CD4-positive, CD25-positive, alpha-beta regulatory T cell (primary cell): ENCODE results near the gene PCSK9. TPM values are rescaled to one million over a fixed set of nuclear protein-coding genes. Genes with fewer than 3 reads are reported as not detected.

Experiments used
- ATAC-seq, 2 donors: fragments of 150-1000 bp; cut with Tn5 transposase; one replicate each; pipeline ENCODE4 v1.10.0; 2021; ENCODE audit warnings: low read depth in 2 of 2, moderate number of reproducible peaks in 2 of 2, moderate library complexity in 1 of 2
- DNase-seq, 3 donors: peaks; one replicate each; pipeline versions ENCODE4 v3.0.0 to v3.0.0-alpha.2; 2012 to 2022; ENCODE audit warnings: mixed read lengths in 1 of 3
- H3K27ac ChIP-seq: one replicate; pipeline ENCODE4 v1.7.0; 2013; ENCODE audit warnings: mild to moderate bottlenecking, low read length; ENCODE audit not compliant: insufficient read depth, poor library complexity, severe bottlenecking
- H3K27me3 ChIP-seq: one replicate; pipeline ENCODE4 v1.7.0; 2013; ENCODE audit warnings: low read length; ENCODE audit not compliant: control insufficient read depth, insufficient read depth
- H3K36me3 ChIP-seq: one replicate; pipeline ENCODE4 v1.7.0; 2013; ENCODE audit warnings: mild to moderate bottlenecking, low read length, moderate library complexity; ENCODE audit not compliant: control insufficient read depth, insufficient read depth
- H3K4me1 ChIP-seq: 2 replicates; pipeline ENCODE4 v1.7.0; 2013; ENCODE audit warnings: mild to moderate bottlenecking, low read length; ENCODE audit not compliant: insufficient read depth, control insufficient read depth, poor library complexity, severe bottlenecking
- H3K4me3 ChIP-seq: one replicate; pipeline ENCODE4 v1.7.0; 2013; ENCODE audit warnings: low read depth, mild to moderate bottlenecking, low read length, moderate library complexity
- H3K9me3 ChIP-seq, 2 experiments: 1 replicate in 1 of 2; 2 replicates in 1 of 2; pipeline ENCODE4 v1.7.0; 2013; ENCODE audit warnings: low read length in 2 of 2, mild to moderate bottlenecking in 1 of 2, moderate library complexity in 1 of 2; ENCODE audit not compliant: control insufficient read depth in 2 of 2
- H3K27ac Mint-ChIP-seq, 3 donors: one replicate each; pipeline ENCODE4 v1.8.0; 2020 to 2022; ENCODE audit warnings: mild to moderate bottlenecking in 3 of 3, mixed read lengths in 3 of 3, moderate library complexity in 2 of 3
- H3K27me3 Mint-ChIP-seq: one replicate; pipeline ENCODE4 v1.8.0; 2022; ENCODE audit warnings: mild to moderate bottlenecking, mixed read lengths
- H3K36me3 Mint-ChIP-seq: one replicate; pipeline ENCODE4 v1.8.0; 2020; ENCODE audit warnings: mixed read lengths
- H3K4me1 Mint-ChIP-seq, 4 donors: one replicate each; pipeline ENCODE4 v1.8.0; 2020 to 2022; ENCODE audit warnings: mixed read lengths in 4 of 4, mild to moderate bottlenecking in 1 of 4
- H3K4me3 Mint-ChIP-seq, 4 donors: one replicate each; pipeline ENCODE4 v1.8.0; 2020 to 2022; ENCODE audit warnings: mild to moderate bottlenecking in 4 of 4, mixed read lengths in 4 of 4, moderate library complexity in 3 of 4
- H3K9me3 Mint-ChIP-seq, 7 donors: one replicate each; pipeline ENCODE4 v1.8.0; 2020 to 2022; ENCODE audit warnings: mixed read lengths in 7 of 7, mild to moderate bottlenecking in 3 of 7, moderate library complexity in 2 of 7
- polyA plus RNA-seq, 4 donors: library from polyadenylated mRNA; unstranded; fragments of 300-500 nt; fragmentation: Illumina TruSeq; gene quantifications; one replicate each; pipeline ENCODE4 v1.2.3, GENCODE V29; 2021
- total RNA-seq: library from RNA; stranded (reverse); gene quantifications from one replicate; pipeline ENCODE4 v1.2.3, GENCODE V29; 2022

Gene PCSK9
- total and polyA plus RNA-seq, 5 donors from 2014 or later, result not detected

GRCh38 chr1:54995835-54996234 lies 43.5 kb upstream of the PCSK9 start:
- no peak overlapping the region for H3K27ac ChIP-seq
- no peaks in the 10 kb centered on the region for H3K9me3 ChIP-seq
- H3K27me3 ChIP-seq, result peaks cover 11% of the 10 kb centered on the region
- Mint-ChIP-seq H3K27ac (peak overlapping the region in 2 of 3 donors; percentile 39 to 85), H3K27me3 (peaks cover 46% of the 10 kb centered on the region), H3K36me3 (no peaks in the 10 kb centered on the region), H3K4me1 (peaks cover 0 to 27% (median 15%) of the 10 kb centered on the region in 4 donors), H3K4me3 (peak overlapping the region in 3 of 4 donors; percentile 29 to 63 (median 35)), H3K9me3 (peaks cover 0 to 5% (median 0%) of the 10 kb centered on the region in 7 donors)
- H3K36me3 ChIP-seq, result no peaks in the 10 kb centered on the region
- peaks cover 13% of the 10 kb centered on the region for H3K4me1 ChIP-seq
- H3K4me3 ChIP-seq, result no peak overlapping the region
- peak; percentile 58 to 70 for ATAC-seq
- DNase-seq, result peak in 2 of 3 donors; percentile 48 to 75

DNA sequence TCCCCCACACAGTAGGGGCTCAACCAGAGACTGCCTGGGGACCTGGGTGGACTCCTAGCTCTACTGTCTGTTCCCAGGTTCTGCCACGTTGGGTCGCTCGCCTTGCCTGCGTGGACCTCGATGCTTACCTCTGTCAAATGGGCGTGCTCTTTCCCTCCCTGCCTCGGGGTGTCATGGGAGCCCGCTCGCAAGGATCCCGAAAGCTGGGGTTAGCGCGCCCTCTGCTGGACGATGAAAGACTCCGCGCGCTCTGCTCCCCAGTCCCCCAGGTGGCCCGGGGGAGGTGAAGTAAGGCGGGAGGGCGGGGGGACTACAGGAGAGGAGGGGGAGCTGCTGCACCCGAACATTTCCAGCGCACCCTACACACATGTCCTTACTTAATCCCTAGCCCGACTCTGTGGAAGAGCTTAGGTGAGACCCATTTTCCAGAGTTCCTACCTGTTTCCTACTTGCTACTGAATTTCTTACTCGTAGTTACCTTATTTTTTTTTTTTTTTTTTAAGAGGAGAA lies 42.9 kb upstream of the PCSK9 start:
- H3K27me3 ChIP-seq, result peaks cover 11% of the 10 kb centered on the region
- H3K4me3 ChIP-seq, result no peak overlapping the region
- no peaks in the 10 kb centered on the region for H3K36me3 ChIP-seq
- peaks cover 46% of the 10 kb centered on the region for H3K27me3 Mint-ChIP-seq
- H3K4me1 Mint-ChIP-seq, result peaks cover 0 to 27% (median 15%) of the 10 kb centered on the region in 4 donors
- ATAC-seq, result peak; percentile 61
- H3K27ac ChIP-seq, result no peak overlapping the region
- peaks cover 0 to 5% (median 0%) of the 10 kb centered on the region in 7 donors for H3K9me3 Mint-ChIP-seq
- no peaks in the 10 kb centered on the region for H3K9me3 ChIP-seq
- H3K4me1 ChIP-seq, result peaks cover 13% of the 10 kb centered on the region
- DNase-seq, result peak; percentile 39 to 76 (median 63)
- H3K4me3 Mint-ChIP-seq, result peak overlapping the region in 3 of 4 donors; percentile 43 to 76 (median 63)
- H3K27ac Mint-ChIP-seq, result peak overlapping the region in 2 of 3 donors; percentile 46 to 79
- no peaks in the 10 kb centered on the region for H3K36me3 Mint-ChIP-seq

- Mint-ChIP-seq H3K27me3 (peaks cover 46% of the 10 kb centered on the region), H3K36me3 (no peaks in the 10 kb centered on the region), H3K4me3 (peak overlapping the region in 3 of 4 donors; percentile 43 to 76 (median 52)), H3K9me3 (peaks cover 0 to 5% (median 0%) of the 10 kb centered on the region in 7 donors), H3K4me1 (peaks cover 0 to 27% (median 15%) of the 10 kb centered on the region in 4 donors), H3K27ac (no peak overlapping the region)
- H3K4me3 ChIP-seq, result no peak overlapping the region
- no peaks in the 10 kb centered on the region for H3K36me3 ChIP-seq
- H3K4me1 ChIP-seq, result peaks cover 13% of the 10 kb centered on the region
- H3K27ac ChIP-seq, result no peak overlapping the region
- no peak for DNase-seq
- no peak for ATAC-seq
- peaks cover 11% of the 10 kb centered on the region for H3K27me3 ChIP-seq
- no peaks in the 10 kb centered on the region for H3K9me3 ChIP-seq
Observed at GRCh38 chr1:54996869-54997710, 42.3 kb upstream of the PCSK9 start.

- H3K27me3 Mint-ChIP-seq, result peaks cover 46% of the 10 kb centered on the region
- no peaks in the 10 kb centered on the region for H3K36me3 Mint-ChIP-seq
- H3K36me3 ChIP-seq, result no peaks in the 10 kb centered on the region
- peak overlapping the region in 2 of 4 donors; percentile 17 to 52 for H3K4me3 Mint-ChIP-seq
- no peak overlapping the region for H3K27ac Mint-ChIP-seq
- peaks cover 13% of the 10 kb centered on the region for H3K27me3 ChIP-seq
- H3K4me1 ChIP-seq, result peaks cover 13% of the 10 kb centered on the region
- H3K9me3 Mint-ChIP-seq, result peaks cover 0 to 5% (median 0%) of the 10 kb centered on the region in 7 donors
- ATAC-seq (no peak), DNase-seq (no peak)
- peaks cover 0 to 27% (median 15%) of the 10 kb centered on the region in 4 donors for H3K4me1 Mint-ChIP-seq
- no peak overlapping the region for H3K27ac ChIP-seq
- H3K4me3 ChIP-seq, result no peak overlapping the region
- H3K9me3 ChIP-seq, result no peaks in the 10 kb centered on the region
Observed at GRCh38 chr1:54997711-54997986, 41.7 kb upstream of the PCSK9 start.

DNA sequence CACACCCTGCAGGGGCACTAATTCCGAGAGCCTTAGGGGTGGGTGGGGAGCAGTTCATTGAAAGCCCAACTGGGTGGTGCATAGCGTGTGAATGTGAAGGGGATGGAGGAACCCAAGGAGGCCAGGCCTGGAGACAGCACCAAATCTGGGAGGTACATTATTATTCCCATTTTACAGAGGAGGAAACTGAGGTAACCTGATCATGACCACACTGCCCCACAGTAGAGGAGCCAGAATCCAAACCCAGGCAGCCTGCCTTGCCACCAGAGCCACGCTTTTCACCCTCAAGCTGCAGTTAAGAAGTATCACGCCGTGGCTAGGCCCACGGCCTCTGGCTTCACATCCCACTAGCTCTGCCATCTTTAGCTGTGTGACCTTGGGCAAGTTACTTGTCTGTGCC lies 41.2 kb upstream of the PCSK9 start:
- DNase-seq (no peak), ATAC-seq (no peak)
- peaks cover 13% of the 10 kb centered on the region for H3K27me3 ChIP-seq
- Mint-ChIP-seq H3K9me3 (peaks cover 0 to 5% (median 0%) of the 10 kb centered on the region in 7 donors), H3K27me3 (peaks cover 46% of the 10 kb centered on the region), H3K36me3 (no peaks in the 10 kb centered on the region), H3K4me1 (peaks cover 0 to 27% (median 15%) of the 10 kb centered on the region in 4 donors), H3K4me3 (no peak overlapping the region), H3K27ac (no peak overlapping the region)
- H3K4me1 ChIP-seq, result peaks cover 13% of the 10 kb centered on the region
- no peak overlapping the region for H3K27ac ChIP-seq
- no peaks in the 10 kb centered on the region for H3K9me3 ChIP-seq
- H3K36me3 ChIP-seq, result no peaks in the 10 kb centered on the region
- no peak overlapping the region for H3K4me3 ChIP-seq

DNA sequence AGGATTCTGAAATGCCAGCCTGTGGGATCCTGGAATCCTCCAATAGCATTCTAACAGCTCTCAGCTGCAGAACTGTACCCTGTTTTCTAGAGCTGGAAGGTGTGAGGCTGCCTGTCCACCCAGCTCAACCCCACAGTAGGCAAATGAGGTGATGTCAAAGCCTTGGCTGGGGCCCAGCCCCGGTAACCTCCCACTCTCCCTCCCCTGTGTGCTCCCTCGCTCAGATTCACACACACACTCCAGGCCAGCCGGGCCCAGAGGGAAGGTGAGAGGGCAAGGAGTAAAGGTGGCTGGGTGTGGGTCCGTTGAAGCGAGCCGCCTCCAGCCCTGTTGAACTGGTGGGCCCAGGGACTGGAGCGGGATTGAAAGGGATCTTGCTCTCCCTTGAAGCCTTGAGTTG lies 40.7 kb upstream of the PCSK9 start, which contains the start of gene BSND:
Gene BSND, plus strand, starts transcription at position 257 of the 400 bp plus-strand sequence. CDS start 254 bp downstream, outside the sequence.
- H3K4me1 Mint-ChIP-seq, result peaks cover 0 to 27% (median 15%) of the 10 kb centered on the region in 4 donors
- no peak for DNase-seq
- H3K4me3 Mint-ChIP-seq, result no peak within 1 kb of the TSS
- peaks cover 46% of the 10 kb centered on the region for H3K27me3 Mint-ChIP-seq
- Histone ChIP-seq H3K27ac (no peak within 1 kb of the TSS), H3K4me3 (no peak within 1 kb of the TSS), H3K36me3 (no peaks in the 10 kb centered on the region), H3K9me3 (no peaks in the 10 kb centered on the region), H3K4me1 (peaks cover 13% of the 10 kb centered on the region), H3K27me3 (peaks cover 13% of the 10 kb centered on the region)
- H3K9me3 Mint-ChIP-seq, result peaks cover 0 to 5% (median 0%) of the 10 kb centered on the region in 7 donors
- H3K36me3 Mint-ChIP-seq, result no peaks in the 10 kb centered on the region
- no peak within 1 kb of the TSS for H3K27ac Mint-ChIP-seq
- ATAC-seq, result no peak

GRCh38 chr1:55000110-55001085 lies 39.0 kb upstream of the PCSK9 start:
- Mint-ChIP-seq H3K4me3 (no peak overlapping the region), H3K4me1 (peaks cover 0 to 21% (median 11%) of the 10 kb centered on the region in 4 donors), H3K9me3 (peaks cover 0 to 5% (median 0%) of the 10 kb centered on the region in 7 donors), H3K36me3 (no peaks in the 10 kb centered on the region), H3K27me3 (peaks cover 33% of the 10 kb centered on the region), H3K27ac (no peak overlapping the region)
- Histone ChIP-seq H3K36me3 (no peaks in the 10 kb centered on the region), H3K27ac (no peak overlapping the region), H3K4me1 (peaks cover 13% of the 10 kb centered on the region), H3K9me3 (no peaks in the 10 kb centered on the region), H3K27me3 (peaks cover 13% of the 10 kb centered on the region), H3K4me3 (no peak overlapping the region)
- no peak for ATAC-seq
- DNase-seq, result no peak
